ENCODE measurements around the gene FAM13A.
"Not testable (repeated sequence)": the region's sequence is repeated elsewhere in the genome, so short reads cannot be mapped to it uniquely, and the experiment has no call there.

The FAM13A gene

GRCh38 chr4:88892646-88893045 is 164.3 kb downstream of the FAM13A start:
- no peak for DNase-seq

DNA sequence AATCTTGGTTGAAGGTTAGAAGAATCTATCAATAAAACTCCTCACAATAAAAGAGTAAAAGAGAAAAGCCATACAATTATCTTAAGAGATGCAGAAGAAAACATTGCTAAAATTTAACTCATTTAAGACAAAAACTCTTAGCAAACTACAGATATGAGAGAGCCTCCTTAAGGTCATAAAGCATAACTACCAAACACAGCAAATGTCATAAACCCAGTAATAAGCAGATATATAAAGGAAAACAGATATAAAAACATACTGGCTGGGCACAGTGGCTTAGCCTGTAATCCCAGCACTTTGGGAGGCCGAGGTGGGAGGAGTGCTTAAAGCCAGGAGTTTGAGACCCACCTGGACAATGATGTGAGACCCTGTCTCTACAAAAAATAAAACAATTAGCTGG is 165.3 kb downstream of the FAM13A start:
- no peak for DNase-seq

DNA sequence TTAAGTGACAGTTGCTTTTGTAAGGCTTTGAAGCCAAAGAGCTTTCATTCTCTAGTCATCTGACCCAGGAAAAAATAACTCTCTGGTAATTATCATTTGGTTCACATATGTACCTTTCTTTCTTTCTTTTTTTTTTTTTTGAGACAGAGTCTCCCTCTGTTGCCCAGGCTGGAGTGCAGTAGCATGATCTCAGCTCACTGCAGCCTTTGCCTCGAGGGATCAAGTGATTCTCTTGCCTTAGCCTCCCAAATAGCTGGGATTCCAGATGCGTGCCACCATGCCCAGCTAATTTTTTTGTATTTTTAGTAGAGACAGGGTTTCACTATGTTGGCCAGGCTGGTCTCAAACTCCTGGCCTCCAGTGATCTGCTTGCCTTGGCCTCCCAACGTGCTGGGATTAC is 169.6 kb downstream of the FAM13A start:
- not testable (repeated sequence) for DNase-seq

- no peak for DNase-seq
Measured at GRCh38 chr4:88881227-88881569, 175.8 kb downstream of the FAM13A start.

DNA sequence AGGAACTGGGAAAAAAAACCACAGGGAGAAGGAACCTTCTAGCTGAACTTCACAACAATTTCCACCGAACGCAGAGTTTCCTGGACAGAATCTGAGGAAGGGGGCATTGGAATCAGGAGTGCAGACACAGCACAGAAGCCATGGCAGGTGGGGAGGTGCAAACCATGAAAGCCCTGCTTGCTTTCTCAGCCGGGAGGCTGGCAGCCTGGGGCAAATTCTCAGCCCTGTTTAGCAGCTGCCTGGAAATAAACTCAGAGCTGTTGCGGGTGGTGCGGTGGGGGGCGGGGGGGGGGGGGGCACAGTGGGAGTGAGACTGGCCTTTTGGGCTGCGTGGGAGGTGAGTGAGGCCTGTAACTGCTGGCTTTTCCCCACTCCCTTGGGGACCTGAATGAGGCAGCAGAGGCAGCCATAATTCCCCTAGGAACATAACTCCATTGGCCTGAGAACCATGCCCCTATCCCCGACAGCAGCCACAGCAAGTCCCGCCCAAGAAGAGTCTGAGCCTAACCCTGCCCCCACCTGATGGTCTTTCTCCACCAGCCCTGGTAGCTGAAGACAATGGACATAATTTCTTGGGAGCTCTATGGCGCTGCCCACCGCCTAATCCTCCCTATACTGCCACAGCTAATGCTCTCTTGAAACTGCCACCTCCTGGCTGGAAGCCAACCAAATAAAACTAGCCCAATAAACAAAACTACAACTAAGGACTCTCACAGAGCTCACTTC is 176.3 kb downstream of the FAM13A start:
- DNase-seq = peak; percentile 45

- DNase-seq = no peak
Measured at GRCh38 chr4:88879991-88880390, 177.0 kb downstream of the FAM13A start.

DNA sequence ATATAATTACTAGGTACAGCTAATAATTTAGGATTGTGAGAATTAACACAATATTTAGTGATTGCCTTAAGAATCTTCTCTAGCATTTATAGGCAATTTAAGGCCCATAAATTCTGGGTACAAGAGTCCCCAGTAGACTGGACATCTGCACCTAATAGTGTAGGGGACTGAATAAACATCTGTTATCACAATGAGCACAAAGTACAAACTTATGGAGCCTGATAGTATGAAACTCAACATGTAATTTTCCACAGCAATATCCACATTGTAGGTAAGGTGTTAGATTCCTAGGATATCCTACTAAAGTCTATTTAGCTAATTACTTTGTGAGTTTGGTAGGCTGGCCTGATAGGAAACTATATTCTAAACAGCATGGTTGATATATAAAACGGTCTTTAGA is 178.3 kb downstream of the FAM13A start:
- DNase-seq = no peak

- DNase-seq = no peak
Measured at GRCh38 chr4:88870428-88870827, 186.6 kb downstream of the FAM13A start.

DNA sequence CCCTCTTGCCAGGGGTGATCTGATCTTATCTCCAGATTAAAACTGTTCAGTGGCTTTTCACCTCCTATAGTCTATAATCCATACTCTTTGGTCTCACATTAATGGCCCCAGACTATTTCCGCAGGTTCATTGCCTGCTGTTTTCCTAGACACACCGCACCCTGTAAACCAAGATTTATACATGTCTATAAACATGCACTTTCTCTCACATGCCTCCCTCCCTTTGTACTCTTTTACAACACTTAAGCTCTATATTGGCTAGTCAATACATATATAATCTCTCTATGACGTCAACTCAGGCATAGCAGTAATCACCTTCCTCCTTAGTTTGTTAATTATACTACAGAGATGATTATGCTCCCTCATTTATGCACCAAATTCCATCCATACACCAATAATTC is 188.5 kb downstream of the FAM13A start:
- DNase-seq = no peak

DNA sequence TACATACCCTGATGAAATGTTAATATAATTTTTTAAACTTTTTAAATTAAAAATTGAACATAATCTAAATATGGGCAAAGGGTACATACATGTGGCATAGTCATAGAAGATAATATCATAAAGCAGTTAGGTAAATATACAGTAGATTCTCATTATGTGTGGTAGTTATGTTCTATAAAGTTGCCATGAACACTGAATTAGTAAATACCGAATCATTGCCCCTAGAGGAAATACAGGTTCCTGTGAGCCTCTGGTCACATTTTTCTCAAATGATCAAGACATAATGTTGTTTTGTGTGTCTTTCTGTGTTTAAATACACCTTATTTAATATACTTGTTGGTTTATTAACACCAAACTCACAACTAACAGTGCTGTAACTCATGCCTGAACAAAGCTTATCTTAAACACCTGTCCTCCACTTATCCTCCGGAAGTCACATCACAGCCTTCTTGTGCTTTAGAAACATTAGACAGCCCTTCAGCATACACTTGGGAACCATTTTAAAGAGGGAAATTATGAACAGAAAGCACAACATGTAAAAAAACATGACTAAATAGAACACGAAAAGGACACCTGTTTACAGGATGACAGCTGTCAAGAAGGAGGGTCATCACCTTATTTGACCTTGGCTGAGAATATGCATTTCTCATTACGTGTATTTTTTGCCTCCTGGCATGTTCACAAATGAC is 190.0 kb downstream of the FAM13A start:
- DNase-seq = peak; percentile 21

DNA sequence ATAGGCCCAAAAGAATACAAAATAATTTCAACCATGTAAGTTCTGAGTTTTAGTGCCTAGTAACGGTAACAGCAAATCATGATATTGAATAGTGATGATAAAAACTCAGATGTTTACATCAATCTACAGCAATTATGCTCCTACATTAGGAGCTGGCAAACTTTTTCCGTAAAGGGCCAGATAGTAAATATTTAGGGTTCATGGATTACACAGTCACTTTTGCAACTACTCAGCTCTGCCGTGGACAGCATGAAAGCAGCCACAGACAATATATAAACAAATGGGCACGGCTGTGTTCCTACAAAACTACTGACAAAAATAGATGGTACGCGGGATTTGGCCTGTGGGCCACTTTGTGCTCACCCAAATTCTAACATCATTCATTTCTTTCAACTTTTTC is 191.5 kb downstream of the FAM13A start:
- DNase-seq = no peak

- no peak for DNase-seq
Measured at GRCh38 chr4:88865046-88865445, 191.9 kb downstream of the FAM13A start.

- no peak for DNase-seq
Measured at GRCh38 chr4:88860586-88860985, 196.4 kb downstream of the FAM13A start.

DNA sequence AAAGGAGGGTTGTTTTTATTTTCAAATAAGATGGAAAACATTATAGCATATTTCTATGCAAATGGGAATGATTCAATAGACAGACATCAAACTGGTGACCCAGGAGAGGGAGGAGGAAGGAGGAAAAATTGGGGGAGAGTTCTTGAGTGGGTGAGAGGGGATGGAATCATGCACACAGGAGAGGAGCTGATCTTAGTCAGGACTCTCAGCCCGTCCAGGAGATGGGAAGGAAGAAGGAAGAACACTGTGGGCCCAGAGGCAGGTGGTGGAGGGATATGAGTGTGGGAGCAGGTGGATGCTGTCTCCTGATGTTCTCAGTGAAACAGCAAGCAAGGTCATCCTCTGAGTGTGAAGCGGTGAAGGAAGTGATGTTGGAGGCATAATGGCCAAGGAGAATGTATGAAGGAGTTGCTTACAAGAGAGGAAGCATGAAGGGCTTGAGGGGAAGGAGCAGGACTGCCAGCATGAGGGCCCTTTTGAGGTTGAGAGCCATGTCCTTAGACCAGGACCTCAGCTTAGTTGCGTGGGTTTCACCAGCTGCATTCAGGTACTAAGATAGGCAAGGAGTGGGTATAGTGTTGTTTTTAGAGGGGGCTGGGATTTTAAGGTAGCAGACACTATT is 197.7 kb downstream of the FAM13A start:
- DNase-seq = peak; percentile 8

DNA sequence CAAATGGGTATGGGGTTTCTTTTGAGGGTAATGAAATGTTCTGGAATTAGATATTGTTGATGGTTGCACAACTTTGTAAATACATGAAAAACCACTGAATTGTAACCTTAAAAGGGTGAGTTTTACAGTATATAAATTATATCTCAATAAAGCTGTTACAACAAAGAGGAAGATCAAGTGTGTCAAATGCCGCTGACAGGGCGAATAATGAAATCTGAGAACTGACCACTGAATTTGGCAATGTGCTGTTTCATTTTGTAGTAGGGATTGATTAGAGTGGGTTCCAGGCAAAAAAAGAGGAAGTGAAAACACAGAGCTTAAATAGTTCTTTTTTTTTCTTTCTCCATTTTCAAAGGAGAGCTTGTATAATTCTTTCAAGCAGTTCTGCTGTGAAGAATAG is 198.2 kb downstream of the FAM13A start:
- peak; percentile 80 for DNase-seq

GRCh38 chr4:88857588-88857987 is 199.4 kb downstream of the FAM13A start:
- DNase-seq = no peak

GRCh38 chr4:88854481-88854880 is 202.5 kb downstream of the FAM13A start:
- DNase-seq = no peak

- not testable (repeated sequence) for DNase-seq
Measured at GRCh38 chr4:88853583-88853982, 203.4 kb downstream of the FAM13A start.

- DNase-seq = no peak
Measured at GRCh38 chr4:88846206-88846790, 210.7 kb downstream of the FAM13A start.

- DNase-seq = no peak
Measured at GRCh38 chr4:88843067-88843685, 213.8 kb downstream of the FAM13A start.

- no peak for DNase-seq
Measured at GRCh38 chr4:88841635-88842034, 215.3 kb downstream of the FAM13A start.

GRCh38 chr4:88836216-88836615 is 220.8 kb downstream of the FAM13A start:
- no peak for DNase-seq

DNA sequence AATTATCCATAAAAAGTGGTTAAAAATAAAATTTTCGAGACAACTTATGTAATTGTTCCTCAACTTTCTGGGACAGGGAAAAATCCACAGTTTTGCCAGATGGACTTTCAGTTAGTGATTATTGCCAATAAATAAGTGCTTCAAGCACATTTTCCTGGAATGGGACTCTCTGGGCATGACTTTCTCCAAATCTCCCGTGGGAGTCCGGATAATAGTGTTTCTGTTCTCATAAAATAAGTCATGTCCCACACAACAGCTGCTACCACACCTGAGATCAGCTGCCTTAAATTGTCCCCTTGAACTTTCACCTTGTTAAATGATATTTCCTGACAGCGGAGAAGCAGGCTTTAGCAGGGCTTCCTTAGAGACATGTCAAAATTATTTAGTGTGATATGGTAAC is 226.0 kb downstream of the FAM13A start:
- DNase-seq = no peak

DNA sequence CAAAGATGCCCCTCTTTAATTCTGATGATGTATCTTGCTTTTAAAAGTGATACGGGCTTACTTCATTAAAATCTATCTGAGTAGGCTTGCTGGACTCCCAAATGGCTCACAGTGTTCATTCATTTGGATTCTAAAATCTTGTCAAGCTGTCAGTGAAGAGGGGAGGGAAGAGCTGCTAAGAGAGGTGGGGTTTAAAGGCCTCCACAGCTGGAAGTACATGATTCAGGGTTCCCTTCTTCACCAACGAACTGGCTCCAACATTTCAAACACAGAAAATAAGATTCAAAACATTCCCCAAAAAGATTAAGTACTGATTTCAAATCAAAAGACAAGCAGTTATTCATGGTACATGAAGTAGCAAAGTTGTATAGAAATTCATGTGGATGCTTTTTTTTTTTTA is 226.4 kb downstream of the FAM13A start:
- no peak for DNase-seq
